HG02798 (cell line): ENCODE data around the gene ZFAND2B.
"Not testable (repeated sequence)": the region's sequence is repeated elsewhere in the genome, so short reads cannot be mapped to it uniquely, and the experiment has no call there.

Source experiments
- ATAC-seq: cut with Tn5 transposase; IDR thresholded peaks from one replicate; pipeline ENCODE4 v1.9.1; 2021; ENCODE audit warnings: mild to moderate bottlenecking; ENCODE audit not compliant: unreplicated experiment, poor library complexity

Gene ZFAND2B

DNA sequence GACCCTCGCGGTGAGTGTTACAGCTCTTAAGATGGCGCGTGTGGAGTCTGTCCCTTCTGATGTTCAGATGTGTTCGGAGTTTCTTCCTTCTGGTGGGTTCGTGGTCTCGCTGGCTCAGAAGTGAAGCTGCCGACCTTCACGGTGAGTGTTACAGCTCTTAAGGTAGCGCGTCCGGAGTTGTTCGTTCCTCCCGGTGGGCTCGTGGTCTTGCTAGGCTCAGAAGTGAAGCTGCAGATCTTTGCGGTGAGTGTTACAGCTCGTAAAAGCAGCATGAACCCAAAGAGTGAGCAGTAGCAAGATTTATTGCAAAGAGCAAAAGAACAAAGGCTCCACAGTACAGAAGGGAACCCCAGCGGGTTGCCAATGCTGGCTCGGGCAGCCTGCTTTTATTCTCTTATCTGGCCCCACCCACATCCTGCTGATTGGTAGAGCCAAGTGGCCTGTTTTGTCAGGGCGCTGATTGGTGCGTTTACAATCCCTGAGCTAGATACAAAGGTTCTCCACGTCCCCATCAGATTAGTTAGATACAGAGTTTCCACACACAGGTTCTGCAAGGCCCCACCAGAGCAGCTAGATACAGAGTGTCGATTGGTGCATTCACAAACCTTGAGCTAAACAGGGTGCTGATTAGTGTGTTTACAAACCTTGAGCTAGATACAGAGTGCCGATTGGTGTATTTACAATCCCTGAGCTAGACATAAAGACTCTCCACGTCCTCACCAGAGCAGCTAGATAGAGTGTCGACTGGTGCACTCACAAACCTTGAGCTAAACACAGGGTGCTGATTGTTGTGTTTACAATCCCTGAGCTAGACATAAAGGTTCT is 5.9 kb upstream of the ZFAND2B start:
- ATAC-seq: not testable (repeated sequence)

DNA sequence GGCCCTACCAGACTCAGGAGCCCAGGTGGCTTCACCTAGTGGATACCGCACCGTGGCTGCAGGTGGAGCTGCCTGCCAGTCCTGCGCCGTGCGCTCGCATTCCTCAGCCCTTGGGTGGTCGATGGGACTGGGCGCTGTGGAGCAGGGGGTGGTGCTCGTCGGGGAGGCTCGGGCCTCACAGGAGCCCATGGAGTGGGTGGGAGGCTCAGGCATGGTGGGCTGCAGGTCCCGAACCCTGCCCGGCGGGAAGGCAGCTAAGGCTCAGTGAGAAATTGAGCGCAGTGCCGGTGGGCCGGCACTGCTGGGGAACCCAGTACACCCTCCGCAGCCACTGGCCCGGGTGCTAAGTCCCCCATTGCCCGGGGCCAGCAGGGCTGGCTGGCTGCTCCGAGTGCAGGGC is 5.3 kb upstream of the ZFAND2B start:
- not testable (repeated sequence) for ATAC-seq

DNA sequence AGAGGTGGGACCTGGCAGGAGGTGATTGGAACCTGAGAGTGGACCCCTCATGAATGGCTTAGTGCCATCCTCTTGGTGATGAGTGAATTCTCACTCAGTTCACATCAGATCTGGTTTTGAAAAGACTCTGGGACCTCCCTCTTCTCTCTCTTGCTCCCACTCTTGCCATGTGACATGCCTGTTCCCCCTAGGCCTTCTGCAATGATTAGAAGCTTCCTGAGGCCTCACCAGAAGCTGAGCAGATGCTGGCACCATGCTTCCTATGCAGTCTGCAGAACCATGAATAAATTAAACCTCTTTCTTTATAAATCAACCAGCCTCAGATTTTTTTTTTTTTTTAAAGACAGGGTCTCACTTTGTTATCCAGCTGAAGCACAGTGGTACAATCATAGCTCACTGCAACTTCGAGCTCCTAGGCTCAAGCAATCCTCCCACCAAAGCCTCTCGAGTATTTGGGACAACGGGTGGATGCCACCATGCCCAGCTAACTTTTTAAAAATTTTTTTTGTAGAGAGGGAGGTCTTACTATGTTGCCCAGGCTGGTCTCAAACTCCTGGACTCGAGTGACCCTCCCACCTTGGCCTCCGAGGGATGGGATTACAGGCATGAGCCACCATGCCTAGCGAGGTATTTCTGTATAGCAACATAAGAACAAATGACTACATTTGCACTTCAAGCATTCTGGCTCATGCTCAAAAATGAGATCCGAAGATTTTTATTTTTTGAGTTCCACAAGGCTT is 2.0 kb upstream of the ZFAND2B start:
- no peak for ATAC-seq

DNA sequence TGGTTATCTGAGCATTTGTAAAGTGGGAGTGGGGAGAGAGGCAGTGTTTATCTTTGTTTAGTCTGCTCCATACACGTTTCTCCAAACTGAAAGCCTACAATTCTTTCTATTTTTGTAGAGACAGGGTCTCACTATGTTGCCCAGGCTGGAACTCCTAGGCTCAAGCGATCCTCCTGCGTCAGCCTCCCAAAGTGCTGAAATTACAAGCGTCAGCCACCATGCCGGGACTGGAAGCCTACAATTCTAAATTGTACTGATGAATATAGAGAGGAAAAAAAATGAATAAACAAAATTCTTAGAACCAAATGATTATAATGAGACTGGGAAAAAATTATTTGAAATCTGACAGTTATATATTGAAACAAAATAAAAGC is 1.4 kb upstream of the ZFAND2B start:
- no peak for ATAC-seq

DNA sequence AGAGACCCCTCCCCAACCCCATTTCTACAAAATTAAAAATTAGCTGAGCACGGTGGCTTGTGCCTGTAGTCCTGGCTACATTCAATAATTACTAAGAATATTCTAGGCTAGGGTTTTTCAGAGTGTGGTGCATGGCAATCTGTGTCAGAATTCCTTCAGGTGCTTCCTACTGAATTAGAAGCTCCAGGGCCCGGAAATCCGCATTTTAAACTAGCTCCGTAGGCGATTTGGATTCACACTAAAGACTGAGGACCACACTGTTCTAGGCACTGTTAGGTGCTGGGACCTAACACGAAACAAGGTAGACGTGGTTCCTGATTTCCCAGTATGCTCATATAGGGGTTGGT is 628 bp upstream of the ZFAND2B start:
- no peak for ATAC-seq

DNA sequence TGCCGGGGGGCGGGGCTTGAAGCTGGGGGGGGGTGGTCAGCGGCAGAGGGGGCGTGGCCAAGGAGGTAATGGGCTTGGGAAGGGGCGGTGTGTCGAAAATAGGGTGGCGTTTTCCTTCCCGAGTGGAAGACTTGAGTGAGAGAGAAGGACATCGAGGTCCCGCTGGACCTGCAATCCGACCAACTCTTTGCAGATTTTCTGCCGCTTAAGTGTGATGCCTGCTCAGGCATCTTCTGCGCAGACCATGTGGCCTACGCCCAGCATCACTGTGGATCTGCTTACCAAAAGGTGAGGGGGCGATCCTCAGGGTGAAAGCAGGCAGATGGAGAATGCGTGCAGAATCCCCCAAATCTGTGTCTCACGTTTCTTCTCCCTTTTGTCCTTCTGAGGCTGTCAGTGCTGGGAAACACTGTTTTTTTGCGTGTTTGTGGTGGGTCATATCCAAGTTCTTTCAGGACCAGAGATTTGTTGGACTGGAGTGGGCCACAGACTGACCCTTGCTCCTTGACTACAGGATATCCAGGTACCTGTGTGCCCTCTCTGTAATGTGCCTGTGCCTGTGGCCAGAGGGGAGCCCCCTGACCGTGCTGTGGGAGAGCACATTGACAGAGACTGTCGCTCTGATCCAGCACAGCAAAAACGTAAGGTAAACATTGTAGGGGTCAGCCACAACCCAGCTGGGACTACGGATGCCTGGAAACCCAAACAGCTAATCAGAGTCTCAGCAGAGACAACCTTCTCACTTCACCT is 727 bp downstream of the ZFAND2B start:
- ATAC-seq: no peak

DNA sequence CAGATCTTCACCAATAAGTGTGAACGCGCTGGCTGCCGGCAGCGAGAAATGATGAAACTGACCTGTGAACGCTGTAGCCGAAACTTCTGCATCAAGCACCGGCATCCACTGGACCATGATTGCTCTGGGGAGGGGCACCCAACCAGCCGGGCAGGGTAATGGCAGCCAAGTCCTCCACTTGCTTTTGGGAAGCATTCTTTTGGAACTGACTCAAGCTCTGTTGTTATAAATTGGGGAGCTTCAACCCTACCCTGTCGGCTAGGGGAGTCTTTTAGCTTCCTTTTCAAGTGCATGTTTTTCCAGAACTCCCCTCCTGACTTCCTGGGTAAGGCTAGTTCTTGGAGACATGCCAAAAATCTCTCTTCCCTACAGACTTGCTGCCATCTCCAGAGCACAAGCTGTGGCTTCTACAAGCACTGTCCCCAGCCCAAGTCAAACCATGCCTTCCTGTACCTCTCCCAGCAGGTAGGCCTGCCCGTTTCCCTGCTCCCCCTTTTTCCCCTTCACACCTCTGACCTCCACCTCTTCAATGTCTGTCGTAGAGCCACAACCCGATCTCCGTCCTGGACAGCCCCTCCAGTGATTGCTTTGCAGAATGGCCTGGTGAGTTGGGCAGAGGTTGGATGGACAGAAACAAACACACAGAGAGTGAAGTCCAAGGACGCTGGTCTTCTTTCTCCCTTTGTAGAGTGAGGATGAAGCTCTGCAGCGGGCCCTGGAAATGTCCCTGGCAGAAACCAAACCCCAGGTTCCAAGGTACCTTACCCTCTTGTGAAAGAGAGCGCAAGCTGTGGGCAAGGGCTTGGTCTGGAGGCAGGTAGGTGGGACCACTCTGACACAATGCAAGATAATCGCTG is 1.5 kb downstream of the ZFAND2B start:
- no peak for ATAC-seq

DNA sequence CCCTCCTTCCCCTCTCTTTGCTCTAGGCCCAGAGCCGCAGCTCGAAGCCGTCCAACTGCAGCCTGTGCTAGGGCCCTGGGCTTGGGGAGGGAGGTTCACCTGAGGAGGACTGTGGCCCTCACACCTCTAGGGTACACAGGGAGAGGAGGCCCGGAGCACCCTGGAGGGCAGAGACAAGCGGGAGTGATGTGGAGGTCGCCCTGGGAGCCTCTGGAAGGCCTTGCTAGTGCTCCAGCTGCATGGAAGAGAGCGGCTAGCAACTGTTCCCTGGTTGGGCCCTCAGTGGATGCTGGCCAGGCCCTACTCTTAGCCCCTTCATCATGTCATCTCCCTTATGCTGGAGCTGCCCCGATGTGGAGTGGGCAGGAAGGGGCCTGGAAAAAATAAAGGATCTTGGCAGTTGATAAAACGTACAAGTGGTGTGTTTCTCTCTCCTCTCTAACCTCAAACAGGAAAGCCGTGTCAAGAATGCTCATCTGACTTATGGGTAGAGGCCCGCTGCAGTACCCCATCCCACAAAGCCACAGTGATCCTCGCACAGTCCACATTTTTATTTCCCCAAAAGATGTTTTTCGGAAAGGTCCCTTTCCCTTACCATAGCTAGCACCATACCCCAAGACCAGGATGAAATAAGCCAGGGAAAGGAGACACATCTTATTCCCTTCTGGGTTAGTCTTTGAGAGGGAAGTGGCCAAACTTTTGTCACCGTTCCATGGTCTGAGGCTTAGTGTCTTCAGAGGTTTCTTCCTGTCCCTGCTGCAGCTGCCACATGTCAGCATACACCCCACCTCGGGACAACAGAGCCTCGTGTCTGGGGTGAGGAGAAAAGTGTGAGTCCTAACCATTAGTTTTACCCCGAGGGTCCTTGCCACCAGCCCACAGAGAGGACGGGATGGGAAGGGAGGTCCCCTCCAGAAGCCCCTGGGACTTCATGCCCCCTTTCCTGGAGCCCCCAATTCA is 2.9 kb downstream of the ZFAND2B start:
- ATAC-seq: no peak

DNA sequence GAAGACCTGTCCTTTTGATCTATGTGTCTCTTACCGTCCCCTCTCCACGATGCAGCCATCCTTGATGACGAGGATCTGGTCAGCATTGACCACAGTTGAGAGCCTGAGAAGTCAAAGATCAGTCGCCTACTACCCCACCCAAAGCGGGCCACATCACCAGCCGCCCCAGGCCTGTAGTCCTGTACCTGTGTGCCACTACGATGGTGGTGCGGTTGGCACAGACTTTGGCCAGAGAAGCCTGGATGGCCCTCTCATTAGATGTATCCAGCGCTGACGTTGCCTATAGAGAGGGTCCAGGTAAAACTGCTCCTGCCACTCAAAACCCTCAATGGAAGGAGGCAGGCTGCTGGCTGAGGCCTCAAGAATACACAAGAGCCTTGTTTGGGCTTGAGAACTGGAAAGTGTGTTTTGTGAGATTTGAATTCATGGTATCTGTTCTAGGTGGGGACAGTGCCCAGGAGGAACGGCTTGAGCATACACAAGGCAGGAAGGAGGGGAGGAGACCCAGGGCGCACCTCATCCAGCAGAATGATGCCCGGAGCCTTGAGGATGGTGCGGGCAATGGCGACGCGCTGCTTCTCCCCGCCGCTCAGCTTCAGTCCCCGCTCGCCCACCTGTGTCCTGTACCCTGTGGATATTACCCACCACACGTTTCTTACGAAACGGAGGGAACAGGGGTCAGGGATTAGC is 3.8 kb downstream of the ZFAND2B start:
- no peak for ATAC-seq

DNA sequence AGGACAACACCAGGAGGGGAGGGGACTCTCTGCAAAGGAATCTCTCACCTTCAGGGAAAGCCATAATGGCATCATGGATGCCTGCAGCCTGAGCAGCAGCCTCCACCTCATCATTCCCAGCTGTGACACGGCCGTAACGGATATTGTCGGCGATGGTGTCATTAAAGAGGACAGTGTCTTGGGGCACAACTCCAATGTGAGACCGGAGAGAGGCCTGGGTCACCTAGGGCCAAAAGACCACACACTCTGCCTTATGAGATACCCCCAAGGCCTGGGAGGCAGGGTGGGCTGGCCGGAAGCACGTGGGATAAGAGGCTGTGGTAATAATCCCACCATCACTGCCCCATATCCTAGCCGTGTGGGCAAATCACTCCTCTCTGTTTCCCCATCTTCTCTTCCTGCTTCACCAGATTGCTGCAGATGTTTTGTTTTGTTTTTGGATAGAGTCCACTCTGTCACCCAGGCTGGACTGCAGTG is 4.3 kb downstream of the ZFAND2B start:
- ATAC-seq: no peak

DNA sequence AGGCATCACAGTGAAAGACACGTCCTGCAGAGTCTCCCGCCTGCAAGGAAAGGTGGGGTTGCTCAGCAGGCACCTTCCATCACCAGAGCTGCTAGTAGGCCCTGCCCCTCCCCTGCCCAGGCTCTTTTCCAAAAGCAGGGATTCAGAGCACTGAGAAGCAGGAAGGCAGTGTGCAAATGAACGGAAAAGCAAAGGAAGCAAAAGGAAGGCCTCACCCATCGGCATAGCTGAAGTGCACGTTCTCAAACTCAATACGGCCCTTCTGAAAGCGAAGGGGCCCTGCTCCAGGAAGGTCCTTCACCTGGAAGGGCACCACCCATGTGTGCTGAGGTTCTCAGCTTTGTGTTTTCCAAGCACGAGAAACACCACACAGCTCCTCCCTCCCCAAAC is 6.4 kb downstream of the ZFAND2B start:
- no peak for ATAC-seq

DNA sequence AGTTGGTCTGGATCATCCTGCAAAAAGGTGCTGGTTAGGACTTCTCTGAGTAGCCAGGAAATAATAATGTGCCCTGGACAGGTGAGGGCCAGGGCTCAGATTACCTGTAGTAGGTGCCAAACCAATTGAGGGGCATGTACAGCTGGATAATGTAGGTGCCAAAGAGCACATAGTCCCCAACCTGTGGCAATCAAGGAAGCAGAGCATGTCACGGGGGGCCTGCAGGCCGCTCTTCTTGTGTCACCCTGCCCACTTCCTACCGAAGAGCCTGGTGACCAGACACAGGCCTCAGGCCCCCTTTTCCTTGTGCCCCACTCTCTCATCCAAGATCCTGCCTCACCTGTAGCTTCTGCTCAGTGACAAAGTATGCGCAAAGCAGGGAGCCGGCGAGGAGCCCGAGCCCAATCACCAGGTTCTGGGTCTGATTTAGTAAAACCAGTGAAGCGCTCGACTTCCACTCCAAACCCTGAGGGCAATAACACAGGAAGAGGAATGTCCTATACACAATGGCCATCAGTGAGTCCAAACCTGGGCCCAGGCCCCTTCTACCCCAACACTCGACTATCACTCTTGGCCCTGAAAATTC is 7.0 kb downstream of the ZFAND2B start:
- no peak for ATAC-seq

DNA sequence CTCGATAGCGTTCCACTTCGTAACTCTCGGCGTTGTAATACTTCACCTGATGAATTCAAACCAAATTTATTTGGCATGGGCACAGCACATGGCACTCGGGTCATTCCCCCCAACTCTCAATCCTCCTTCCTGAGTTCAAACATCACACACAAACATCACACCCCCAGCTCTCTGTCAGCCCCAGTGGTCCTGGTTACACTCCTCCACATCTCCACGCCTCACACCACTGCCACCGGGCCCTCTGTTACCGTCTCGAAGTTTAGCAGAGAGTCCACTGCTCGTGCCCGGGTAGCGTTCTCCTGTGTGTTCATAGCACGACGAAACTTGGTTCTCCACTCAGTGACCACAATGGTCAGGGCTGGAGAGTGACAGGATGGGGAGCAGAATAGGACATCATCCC is 7.6 kb downstream of the ZFAND2B start:
- ATAC-seq: no peak

DNA sequence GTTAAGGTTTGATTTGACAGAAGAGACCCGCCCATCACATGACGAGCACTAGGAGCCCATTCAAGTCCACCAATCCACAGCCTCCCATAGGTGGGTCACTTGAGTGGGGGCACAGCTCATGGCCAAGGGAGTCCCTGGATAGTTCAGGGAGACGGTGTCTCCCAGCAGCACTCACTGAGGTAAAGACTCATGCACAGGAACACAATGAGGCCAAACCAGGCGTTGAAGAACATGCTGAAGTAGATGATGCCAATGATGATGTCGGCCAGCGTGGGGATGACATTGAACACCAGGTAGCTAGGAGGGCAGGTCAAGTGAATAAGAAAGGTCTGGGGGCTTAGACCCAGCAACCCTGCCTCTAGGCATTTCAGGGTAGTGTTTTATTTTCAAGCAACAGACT is 8.2 kb downstream of the ZFAND2B start:
- ATAC-seq: no peak

DNA sequence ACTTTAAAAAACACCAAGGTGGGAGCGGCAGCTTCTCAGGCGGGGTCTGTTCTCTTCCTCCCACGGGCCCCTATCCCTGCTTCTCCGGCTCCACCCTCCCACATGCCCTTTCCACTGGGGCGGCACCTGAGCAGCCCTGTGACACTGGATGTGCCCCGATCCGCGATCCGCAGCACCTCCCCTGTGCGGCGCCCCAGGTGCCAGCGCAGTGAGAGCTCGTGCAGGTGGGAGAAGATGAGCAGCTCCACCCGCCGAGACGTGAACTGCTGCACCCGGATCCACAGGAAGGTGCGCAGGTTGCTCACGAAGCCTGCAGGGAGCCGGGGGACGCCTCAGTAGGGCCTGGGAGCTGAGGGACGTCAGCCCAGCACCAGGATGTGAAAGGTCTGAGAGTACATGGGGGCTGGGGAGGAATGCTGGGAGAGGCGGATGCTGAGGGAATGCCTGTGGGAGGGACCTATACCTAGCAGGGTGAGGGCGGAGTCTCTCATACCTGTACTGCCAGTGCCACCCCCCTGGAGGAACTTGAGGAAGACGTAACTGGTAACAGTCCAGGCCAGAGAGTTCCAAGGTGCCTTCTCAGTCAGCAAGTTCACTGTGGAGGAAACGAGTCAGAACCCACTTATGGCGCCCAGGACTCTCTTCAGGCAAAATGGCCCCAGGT is 9.4 kb downstream of the ZFAND2B start:
- ATAC-seq: no peak

DNA sequence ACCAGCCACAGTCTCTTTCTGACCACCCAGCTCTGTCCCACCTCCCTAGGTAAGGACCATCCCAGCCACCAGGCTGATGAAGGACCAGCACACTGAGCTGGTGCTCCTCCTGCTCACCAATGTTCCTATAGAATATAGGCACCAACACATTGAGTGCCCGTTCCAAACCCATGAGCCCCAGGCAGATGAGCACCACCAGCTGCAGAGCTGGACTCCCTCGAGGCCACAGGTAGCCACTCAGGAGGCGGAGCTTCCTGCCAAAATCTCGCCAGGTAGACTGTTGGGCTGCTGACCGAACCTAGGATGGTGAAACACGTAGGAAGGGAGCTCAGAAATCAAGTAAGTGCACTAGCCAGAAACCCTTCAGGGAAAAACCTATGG is 9.9 kb downstream of the ZFAND2B start:
- no peak for ATAC-seq

DNA sequence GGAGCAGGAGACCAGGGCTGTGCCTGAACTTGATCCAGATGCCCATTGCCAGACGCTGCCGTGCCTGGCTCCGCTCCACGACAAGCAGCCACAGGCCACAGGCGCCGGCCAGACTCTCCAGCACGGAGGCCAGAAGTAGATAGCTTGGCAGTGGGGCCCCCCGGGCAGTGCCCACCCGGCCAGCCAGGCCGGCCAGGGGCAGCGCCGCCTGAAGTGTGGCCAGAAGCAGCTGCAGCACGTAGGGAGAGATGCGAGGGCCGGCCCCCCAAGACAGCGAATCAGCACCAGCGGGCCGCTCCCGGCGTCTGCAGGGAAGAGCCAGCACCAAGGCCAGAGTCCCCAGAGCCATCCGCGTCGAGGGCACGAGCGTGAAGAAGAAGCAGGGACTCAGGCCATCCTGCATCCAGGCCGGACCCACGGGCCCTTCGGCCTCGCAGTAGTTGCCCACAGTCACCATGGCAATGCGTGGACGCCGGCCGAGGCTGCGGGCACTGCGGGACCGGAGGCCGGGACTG is 11.7 kb downstream of the ZFAND2B start:
- ATAC-seq: no peak
